HUDEP-2 (cell line): ENCODE results near the gene MAML2.
"Not testable (repeated sequence)": the region's sequence is repeated elsewhere in the genome, so short reads cannot be mapped to it uniquely, and the experiment has no call there.

Experiments
- DNase-seq, 76 experiments: peaks; one replicate each; lab custom pipeline; 2025; ENCODE audit not compliant: unreplicated experiment in 76 of 76; lab: John Stamatoyannopoulos, UW

The MAML2 gene

DNA sequence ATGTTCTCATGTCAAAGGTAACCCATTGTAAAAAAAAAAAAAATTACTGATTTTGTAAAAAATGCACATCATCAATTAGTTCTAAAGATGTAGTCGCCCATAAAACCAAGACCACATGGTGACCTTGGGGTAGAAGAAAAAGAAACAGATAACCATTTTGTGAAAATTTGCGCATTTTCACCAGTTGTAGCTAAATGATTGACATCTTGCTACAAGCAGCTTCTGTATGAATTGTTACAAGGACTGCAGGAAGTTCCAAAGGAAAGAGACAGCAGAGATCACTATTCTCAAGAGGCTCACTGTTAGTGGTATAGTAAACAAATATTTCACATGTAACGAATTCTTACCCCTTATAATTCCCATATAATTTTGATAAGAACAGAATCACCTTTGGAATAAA, 48.7 kb downstream of the MAML2 start:
- no peak for DNase-seq

GRCh38 chr11:96293598-96294021, 49.4 kb downstream of the MAML2 start:
- no peak for DNase-seq

- no peak for DNase-seq
Measured at GRCh38 chr11:96293109-96293508, 49.9 kb downstream of the MAML2 start.

GRCh38 chr11:96292291-96293010, 50.5 kb downstream of the MAML2 start:
- DNase-seq = no peak

DNA sequence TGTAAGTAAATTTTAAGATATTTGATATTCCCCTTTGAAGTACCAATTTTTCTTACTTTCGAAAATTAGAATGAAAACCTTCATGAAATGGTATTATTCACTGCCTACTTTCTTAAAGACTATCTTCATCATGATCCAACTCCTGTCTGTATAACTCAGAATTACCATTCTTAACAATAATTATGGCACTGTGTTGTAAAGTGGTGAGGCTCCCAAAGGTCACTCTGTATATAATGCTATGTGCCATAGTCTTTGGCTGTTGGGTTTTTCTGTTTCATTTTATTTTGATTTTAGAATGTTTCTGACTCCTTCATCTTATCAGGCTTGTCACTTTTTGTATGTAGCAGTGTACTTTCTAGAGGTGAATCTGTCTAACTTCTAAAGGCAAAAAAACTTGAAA, 52.4 kb downstream of the MAML2 start:
- DNase-seq = no peak

DNA sequence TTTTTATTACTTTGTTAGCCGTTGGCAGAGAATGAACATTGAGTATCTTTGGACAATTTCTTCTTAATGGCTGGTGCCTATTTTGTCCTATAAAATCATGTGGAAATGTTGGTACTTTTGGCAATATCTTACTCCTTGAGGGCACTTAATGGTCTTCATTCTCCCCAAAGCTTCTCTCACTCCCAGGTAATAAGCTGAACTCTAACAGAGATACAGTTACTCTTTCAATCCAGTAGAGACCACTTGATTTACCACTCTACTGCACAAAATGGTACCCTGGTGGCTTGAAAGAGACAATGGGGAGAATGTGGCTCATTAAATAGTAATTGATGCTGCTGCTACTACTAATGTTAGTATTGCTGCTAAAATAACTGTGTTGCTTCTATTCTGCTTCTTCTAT, 53.0 kb downstream of the MAML2 start:
- no peak for DNase-seq

- DNase-seq = no peak
Measured at GRCh38 chr11:96288915-96289314, 54.1 kb downstream of the MAML2 start.

GRCh38 chr11:96287822-96288439, 55.1 kb downstream of the MAML2 start:
- DNase-seq = no peak

DNA sequence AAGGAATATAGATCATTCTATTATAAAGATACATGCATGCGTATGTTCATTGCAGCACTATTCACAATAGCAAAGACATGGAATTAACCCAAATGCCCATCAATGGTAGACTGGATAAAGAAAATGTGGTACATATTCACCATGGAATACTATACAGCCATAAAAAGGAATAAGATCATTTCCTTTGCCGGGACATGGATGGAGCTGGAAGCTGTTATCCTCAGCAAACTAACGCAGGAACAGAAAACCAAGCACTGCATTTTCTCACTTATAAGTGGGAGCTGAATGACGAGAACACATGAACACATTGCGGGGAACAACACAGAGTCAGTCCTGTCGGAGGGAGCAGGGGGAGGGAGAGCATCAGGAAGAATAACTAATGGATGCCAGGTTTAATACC, 57.0 kb downstream of the MAML2 start:
- not testable (repeated sequence) for DNase-seq

DNA sequence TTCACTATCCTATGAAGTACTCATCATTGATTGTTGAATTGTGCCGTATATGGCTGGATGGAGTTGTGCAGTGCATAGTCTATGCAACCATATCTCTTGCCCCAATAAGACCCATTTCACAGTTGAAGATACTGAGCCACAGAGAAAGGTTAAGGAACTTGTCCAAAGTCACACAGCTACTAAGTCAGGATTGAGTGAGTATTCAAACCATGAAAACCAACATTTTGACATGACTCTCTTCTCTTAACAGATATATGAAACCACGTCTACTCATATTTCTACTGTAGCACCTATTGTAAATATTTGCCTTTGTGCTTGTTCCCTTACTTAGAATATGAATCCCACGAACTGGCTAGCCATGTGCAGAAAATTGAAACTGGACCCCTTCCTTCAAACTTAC, 58.1 kb downstream of the MAML2 start:
- DNase-seq = no peak

DNA sequence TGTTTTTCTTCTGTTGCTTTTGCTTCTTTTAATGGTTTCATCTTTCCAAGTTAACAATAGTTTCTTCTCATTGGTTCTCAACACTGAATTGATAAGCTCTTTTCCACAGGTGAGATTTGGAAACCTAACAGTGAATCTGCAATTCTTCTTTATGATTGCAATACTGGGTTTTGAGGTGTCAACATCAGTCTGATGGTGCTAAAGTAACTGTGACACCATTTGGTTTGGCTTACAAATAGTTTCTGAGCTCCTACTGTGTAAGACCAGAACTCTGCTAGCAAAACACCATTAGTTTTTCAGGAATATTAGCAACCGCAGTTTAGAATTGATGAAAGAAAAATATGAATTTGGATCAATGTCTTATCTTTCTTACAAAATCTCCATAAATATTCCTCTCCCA, 58.6 kb downstream of the MAML2 start:
- no peak for DNase-seq

DNA sequence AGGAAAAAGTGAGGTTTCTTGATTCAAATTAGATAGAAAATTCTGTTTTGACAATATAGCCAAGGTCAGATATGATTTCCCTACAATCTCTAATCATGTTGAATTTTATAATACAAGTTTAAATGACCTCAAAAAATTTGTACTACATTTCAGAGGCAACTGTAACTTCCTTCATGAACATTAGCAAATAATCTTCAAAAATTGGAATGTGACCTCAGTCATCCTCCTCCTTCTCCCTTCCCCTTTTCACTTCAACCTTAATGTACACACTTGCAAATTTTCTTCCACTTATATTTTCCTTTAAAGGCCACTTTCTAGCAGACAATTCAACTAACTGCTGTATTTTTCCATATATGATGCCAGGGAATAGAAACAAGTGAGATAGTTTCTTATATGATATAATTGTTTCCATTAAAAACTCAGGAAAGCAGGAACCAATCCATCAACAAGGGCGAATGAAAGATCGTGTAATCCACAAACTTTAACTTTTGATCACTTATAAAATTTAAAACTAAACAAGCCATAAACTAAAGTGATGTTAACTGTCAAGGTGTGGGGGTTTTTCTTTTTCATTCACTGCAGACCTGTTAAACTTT, 60.3 kb downstream of the MAML2 start:
- no peak for DNase-seq

DNA sequence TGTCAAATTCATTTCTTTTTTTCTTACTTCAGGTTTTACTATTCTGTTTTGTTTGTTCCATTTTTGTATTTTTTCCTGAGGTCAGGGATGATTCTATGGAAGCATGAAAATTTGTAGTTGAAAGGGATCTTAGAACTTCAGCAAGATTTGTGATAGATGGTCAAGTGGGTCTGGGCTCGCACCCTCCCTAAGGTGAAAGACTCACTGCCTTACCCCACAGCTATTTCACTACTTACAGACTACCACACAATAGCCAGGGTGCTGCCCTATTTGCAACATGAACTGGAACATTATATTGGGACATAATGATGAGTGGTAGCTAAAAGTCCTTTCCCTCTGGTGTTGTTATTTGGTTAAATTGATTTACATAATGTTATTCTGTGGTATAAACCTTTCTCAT, 62.6 kb downstream of the MAML2 start:
- DNase-seq = no peak

DNA sequence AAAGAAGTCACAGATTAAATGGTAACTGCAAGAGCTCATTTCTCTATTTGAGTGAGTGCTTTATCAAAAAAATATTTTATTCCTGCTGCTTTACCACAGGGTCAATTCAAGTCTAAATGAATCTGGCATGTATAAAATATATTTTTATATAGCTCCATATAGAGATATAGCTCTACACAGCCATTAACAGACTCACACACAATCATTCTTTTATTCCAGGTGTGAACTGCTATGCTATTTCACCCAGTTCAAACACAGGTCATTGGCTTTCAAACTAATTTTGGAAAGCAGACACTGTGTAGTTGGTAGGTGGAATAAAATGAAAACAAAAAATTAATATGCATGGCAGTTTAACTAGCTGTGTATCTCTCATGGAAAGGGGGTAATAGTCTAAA, 63.1 kb downstream of the MAML2 start:
- DNase-seq = no peak

GRCh38 chr11:96279018-96279895, 63.7 kb downstream of the MAML2 start:
- DNase-seq = peak in 2 of 76 experiments; percentile 4 to 10

GRCh38 chr11:96278039-96278897, 64.7 kb downstream of the MAML2 start:
- DNase-seq = no peak

GRCh38 chr11:96277696-96278038, 65.3 kb downstream of the MAML2 start:
- no peak for DNase-seq

DNA sequence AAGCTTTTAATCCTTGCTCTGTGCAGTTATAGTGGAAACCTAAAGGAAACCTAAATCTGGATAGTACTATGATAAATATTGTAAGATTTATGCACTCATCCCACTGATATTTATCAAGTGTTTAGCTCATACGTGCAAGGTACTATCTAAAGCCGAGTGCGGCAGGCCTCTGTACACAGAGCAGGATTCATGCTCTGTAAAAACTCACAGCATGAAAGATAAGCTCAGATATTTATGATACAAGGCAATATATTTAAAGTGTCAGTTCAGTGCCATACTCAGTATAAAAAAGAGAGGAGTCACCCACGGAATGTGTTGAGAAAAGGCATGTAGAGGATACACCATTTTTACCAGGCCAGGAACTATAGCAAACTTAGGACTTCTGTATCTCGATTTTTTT, 66.2 kb downstream of the MAML2 start:
- DNase-seq = no peak

DNA sequence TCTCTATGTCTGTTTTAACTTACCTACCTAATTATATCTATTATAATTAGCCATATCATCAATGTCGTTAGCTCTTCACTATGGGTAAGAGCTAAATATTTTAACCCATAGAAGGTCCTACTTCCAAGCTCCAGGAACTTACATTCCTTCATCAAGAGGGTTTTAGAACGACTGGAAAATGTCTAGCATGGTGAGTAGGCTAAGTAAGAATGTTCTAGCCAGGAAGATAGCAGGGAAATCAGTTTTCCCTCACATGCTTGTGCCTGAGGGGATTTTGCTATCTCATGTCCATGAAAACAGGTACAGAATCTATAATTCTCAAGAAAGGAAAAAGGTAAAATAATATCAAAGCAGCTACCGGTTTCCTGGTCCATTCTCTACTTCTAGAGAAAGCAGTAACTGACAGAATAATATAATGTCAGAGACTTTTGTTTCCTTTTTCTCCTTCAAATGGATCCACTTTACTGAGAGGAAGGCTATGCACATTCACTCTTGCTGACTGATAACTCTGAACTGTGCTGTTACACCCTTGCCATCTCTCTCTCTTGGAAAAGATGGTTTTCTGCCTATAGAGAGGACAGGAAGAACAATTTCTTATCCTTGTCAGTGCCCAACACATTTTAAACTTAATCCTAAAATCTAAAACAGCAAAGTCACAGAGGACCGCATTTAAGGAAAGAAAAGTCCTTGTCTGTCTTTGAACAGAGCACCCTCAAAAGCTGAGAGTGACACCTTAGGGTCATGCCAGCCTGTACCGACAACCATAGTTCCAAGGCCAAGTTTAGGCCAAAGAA, 67.0 kb downstream of the MAML2 start:
- DNase-seq = no peak

- DNase-seq = no peak
Measured at GRCh38 chr11:96273507-96273906, 69.5 kb downstream of the MAML2 start.
